Measurements from ENCODE around the gene NUP210L.

DNA sequence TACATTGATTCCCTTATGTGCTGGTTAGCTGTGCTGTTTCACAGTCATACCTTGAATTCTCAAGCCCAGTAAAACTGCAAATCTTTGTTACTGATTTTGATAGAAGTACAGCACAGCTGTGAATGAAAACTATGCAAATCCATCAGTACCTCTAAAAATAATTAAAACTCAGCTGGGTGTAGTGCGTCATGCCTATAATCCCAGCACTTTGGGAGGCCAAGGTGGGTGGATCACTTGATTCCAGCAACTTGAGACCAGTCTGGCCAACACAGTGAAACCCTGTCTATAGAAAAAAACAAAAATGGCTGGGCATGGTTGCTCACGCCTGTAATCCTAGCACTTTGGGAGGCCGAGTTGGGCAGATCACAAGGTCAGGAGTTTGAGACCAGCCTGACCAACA, 61.2 kb downstream of the NUP210L start:
- TF ChIP-seq EZH2phosphoT487 (IDR thresholded peaks at IDR 0.05; ENCODE audit: insufficient read depth, low read depth) (no peak), EZH2 (IDR thresholded peaks at IDR 0.05; ENCODE audit: insufficient read depth, poor library complexity, severe bottlenecking) (no peak)

All from GM23248 (cell line).